HG02973 (cell line): ENCODE results near the gene FOXRED1.
"Not testable (repeated sequence)": the region's sequence is repeated elsewhere in the genome, so short reads cannot be mapped to it uniquely, and the experiment has no call there.

Experiments used
- ATAC-seq: cut with Tn5 transposase; IDR thresholded peaks from one replicate; pipeline ENCODE4 v1.9.1; 2021; ENCODE audit warnings: moderate library complexity; ENCODE audit not compliant: unreplicated experiment

Gene FOXRED1

DNA sequence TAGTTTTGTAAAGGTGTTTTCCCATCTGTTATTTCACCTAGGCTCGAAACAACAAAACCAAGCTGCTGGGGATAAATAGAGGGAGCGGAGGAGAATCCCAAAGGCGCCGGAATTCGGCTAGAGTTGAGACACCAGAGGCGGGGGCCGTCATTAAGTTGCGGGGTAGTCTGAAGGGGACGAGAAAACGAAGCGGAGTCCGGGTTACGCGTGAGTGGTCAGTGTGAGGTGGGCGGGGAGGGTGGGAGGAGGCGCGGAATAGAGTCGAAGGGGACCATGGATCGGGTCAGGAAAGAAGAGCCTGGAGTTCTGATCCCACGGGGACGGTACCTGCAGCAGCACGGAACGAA lies 620 bp upstream of the FOXRED1 start:
- ATAC-seq: no peak

DNA sequence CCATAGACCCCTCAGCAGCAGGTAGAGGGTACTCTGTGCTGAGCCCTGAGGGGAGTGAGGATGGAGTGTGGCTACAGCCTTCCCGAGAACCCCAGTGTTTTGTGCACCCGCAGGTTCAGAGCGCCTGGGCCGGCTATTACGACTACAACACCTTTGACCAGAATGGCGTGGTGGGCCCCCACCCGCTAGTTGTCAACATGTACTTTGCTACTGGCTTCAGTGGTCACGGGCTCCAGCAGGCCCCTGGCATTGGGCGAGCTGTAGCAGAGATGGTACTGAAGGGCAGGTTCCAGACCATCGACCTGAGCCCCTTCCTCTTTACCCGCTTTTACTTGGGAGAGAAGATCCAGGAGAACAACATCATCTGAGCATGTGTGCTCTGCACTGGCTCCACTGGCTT lies 8.4 kb downstream of the FOXRED1 start:
- ATAC-seq: no peak

DNA sequence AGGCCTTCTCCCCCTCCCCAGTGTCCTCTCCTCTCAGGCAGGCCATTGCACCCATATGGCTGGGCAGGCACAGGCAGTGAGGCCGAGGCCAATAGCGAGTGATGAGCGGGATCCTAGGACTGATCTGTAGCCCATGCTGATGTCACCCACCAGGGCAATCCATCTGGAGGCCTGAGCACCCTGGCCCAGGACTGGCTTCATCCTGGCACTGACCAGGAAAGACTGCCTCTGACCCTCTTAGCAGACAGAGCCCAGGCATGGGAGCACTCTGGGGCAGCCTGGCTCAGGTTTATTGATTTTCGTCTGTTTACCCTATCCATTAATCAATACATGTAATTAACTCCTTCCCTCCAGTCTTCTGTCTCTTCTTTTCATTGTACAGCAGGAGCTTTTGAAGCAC lies 8.8 kb downstream of the FOXRED1 start:
- no peak for ATAC-seq

DNA sequence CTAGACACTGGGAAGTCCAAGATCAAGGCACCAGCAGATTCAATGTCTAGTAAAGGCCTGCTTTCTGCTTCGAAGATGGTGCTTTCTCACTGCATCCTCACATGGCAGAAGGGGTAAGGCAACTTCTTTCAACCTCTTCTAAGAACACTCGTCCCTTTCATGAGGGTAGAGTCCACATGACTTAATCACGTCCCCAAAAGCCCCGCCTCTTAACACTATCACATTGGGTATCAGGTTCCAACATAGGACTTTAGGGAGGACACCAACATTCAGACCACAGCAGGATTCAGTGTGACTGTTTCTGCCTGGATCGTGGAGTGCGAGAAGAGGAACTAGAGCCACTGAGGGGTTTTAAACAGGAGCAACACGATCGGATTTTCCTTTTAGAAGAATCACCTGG lies 10.2 kb downstream of the FOXRED1 start:
- no peak for ATAC-seq

DNA sequence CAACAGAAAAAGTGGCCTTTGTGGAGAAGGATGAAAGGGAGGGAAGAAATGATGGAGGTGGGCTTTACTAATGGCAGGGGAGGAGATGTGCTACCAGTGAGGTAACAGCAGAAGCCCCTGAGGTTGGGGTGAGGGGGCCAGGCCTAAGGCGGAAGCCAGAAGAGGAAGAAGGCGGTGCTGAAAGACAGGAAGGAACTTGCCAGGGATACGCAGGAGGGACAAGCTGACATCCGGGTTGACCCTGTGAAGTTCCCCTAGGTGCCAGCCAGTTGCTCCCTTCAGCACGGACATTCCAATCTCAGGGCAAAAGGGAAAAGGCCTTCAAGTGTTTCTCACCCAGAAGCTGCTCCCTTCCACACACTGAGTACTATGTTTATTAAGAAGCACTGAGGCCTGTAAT lies 11.6 kb downstream of the FOXRED1 start:
- ATAC-seq: no peak

DNA sequence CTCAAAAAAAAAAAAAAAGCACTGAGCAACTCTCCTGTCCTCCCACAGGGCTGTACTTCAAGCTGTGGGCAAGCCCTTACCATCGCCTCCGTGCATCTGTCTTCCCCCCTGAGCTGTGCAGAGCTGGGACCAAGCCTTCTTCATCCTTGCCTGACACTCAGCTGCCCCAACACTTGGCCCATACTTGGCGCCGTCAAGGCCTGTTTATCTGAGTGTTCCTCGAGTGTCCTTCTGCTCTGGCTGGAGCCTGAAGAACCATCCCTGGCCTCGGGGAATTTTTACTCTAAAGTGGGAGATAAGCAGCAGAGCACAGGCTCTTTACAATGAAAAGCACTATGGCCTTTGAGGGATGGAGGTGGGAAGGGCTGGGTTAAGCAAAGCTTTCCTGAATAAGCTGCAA lies 12.3 kb downstream of the FOXRED1 start:
- no peak for ATAC-seq

DNA sequence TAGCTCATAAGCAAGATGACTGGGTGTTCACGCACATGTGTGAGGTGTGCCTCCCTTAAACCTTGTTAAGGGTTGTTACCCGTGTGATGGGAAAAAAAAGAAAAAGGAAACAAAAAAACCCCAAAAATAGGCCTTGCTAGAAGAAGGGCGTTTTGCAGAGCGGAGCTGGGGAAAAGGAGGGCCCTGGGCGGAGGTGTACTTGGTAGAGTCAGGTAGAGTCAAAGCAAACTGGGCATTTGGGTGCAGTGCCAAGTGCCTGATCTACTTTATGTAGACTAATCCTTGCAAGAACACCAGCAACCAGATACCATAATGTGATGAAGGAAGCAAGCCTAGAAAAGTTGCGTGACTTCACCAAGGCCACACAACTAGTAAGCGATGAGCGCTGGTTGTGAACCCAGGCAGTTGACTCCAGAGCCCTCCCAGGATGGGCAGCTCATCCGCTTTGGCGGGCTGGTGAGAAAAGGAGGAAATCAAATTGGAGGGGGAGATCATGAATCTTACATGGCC lies 12.8 kb downstream of the FOXRED1 start:
- ATAC-seq: no peak

DNA sequence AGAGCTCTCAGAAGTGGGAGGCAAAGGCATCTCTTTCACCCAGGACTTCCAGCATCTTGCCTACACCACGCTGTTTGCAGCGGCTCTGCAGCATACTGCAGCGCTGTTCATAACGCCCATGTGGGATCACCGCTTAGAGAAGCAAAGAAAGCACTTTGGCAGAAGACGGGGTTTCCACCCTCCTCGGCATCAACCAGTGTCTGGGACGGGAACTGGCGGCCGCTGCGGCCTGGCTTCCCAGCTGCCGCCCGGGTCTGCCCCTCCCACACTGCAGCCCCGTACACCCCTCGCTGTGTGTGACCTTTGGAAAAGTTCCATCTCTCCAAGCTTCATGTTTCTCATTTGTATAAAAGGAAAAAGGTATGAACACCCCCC lies 13.4 kb downstream of the FOXRED1 start:
- no peak for ATAC-seq

DNA sequence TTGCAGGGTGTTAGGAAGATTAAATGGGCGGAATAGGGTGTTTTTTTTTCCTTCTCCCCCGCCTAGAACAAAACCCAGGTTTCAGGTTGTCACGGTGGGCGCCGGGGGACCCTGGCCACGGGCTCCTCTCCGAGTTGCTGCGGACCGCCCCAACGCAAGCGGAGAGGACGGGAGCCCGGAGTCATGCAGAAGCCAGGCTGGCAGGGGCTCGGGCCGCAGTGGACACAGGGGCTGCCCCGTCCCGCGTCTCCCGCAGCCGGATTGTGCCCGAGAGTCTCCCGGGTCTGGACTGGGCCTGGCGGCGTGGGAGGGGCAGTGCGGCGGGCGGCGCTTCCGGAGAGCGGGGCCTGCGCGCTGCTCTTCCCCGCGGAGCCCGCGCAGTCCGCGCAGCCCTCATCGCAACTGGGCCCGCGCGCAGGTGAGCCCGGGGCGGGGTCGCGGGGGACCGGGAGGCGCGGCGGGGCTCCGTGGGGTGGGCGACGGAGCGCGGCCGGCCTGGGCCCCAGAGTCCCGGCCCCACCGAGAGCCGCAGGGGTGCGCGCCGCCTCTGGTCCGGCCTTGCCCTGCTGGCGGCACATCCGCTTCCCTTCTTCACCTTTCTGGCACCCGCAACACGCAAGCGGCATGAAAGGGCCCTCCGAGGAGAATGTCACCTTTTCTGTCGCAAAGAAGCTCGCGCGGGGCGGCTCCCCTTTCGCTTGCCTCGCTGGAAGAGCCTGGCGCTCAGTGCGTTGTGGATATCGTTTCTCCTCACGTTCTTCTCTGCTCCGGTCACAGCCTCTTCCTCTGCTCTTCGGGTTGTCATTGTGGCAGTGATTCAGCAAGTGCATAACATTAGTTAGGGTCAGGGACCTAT lies 14.0 kb downstream of the FOXRED1 start, which contains the start of gene TIRAP:
TIRAP (plus strand) TSS at position 358 of the 856 bp plus-strand sequence. CDS start 7,802 bp downstream, outside the sequence.
- ATAC-seq: peak; percentile 44

DNA sequence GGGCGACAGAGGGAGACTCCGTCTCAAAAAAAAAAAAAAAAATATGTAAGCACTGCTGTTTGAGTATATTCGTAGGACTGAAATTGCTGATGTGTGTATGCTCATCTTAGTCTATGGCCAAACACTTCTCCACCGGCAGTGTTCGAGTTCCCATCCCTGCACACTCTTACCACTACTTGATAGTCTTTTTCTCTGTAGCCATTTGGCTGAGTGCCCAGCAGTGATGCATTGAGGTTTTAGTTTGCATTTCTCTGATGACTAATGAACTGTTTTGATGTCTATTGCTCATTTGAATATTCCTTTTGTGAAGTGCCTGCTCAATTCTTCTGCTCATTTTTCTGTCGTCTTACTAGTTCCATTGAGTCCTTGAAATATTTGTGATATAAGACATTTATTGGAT lies 15.9 kb downstream of the FOXRED1 start:
- peak; percentile 45 for ATAC-seq

DNA sequence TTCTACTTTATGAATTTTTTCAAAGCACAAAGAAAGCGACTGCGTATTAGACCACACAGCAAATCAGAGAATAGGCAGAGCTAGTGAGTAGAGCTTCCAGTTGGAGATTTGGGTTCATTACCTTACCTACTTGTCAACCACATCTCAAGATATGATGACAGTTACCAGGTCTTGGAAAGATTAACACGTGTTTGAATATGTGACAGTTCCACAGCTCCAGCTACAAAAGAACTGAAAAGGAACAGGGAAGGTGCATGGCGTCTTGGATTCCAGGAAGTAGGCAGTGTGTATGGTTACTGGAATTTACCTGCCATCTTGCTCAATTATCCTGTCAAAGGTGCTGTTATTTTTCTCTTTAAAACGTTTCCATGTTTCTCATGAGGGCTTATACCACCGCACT lies 19.3 kb downstream of the FOXRED1 start:
- ATAC-seq: no peak

DNA sequence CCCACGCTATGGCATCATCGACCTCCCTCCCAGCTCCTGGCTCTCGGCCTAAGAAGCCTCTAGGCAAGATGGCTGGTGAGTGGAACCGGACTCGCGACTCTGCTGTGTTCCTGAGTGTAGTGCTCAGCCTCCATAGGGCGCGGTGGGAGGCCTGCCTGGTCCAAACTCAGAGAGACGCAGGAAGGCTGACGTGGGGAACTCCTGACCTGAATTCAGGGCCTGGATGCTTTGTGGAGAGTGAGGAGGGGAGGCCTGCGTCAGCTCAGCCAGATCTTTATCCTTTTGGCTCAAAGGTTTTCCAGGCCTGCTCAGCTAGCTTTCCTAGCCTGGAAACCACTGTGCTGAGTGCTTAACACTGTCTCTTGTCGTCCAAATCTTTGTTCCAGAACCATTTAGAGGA lies 21.9 kb downstream of the FOXRED1 start:
- no peak for ATAC-seq

DNA sequence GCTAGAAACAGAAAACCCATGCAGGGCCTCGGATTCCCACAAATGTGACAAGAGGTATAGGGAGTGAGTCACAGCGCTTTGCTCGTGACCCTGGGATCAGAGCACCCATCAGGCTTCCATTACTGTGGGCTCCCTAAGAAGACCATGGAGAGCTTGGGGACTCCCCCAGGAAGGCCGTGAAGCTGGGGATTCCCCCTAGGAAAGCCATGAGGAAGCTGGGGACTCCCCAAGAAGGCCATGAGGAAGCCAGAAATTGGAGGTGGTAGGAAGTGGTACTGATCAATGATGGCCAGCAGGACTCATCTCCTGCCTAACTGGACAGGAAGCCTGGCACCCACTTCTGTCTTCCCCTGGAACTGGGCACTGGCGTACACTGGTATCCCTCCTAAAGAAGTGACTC lies 24.8 kb downstream of the FOXRED1 start:
- ATAC-seq: no peak

DNA sequence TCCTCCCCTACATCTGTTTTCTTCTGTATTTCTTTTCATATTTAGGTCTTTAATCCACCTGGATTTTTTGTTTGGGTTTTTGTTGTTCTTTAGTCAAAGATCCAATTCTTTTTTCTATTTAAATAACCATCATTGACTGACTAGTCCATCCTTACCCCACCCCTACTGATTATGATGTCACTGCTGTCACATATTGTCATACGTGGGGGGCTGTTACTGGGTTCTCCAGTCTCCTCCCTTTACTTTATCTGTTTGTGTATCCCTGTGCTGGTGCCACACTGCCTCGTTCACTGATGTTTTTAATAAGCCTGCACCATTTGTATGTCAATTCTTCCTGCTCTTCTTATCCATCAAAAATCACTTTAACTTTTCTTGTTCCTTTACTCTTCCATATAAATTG lies 28.1 kb downstream of the FOXRED1 start:
- ATAC-seq: no peak

DNA sequence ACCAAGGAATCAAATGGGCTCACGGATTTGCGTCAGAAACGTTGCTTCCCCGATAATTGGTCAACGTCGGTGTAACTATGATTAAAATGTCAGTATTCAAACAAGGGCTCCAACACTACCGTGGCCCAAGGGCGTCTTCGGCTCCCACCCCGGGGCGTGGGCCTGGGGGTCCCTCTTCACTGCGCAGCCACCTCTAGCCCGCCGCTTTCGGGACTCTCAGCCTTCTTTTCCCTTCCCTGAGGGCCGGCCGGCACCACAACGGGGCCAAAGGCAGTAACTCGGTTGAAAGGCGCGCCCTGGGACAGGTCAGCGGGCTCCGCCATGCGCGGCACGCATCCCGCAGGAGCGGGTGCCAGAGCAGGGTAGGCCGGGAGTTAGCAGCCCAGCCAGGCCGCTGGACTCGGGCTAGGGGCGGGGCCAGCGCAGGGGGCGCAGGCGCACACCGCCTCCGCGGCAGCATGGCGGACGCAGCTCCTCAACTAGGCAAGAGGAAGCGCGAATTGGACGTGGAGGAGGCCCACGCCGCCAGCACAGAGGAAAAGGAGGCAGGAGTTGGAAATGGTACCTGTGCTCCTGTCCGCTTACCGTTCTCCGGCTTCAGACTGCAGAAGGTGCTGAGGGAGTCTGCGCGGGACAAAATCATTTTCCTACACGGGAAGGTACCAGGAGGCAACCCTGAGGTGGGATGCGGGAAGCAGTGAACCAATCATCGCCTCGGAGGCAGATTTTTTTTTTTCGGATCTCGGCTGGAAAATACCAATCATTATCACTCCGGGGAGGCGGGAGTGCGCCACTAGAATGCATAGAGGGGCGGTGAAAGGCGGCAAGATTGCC lies 34.9 kb downstream of the FOXRED1 start, which contains the start of gene DCPS:
DCPS (plus strand) TSS at position 438 of the 834 bp plus-strand sequence; CDS start at position 459, 21 bp downstream.
- peak; percentile 86 for ATAC-seq

DNA sequence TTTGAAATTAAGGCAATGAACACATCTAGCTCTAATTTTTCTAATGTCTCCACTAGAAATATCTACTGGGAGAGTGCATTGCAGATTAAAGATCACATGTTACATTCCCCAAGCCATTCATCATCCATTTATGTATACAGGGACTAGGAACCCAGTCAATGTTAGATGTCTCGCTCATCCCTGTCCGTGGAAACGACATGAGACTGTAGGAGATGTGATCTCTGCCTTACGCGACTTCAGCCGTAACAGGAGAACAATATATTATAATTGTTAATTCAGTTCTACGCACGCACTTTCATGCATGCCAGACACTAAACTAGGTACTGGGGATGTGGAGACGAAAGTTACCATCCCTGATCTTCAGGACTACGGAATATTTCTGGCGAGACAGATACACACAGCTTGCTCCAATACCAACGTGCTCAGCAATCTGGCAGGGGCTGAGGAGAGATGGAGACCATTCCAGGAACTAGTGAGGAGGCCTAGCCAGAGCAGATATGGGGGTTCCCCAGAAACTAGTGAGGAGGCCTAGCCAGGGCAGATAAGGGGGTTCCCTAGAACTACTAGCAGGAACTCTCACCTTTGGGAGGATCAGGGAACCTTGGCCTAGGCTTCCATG lies 35.6 kb downstream of the FOXRED1 start:
- ATAC-seq: no peak

DNA sequence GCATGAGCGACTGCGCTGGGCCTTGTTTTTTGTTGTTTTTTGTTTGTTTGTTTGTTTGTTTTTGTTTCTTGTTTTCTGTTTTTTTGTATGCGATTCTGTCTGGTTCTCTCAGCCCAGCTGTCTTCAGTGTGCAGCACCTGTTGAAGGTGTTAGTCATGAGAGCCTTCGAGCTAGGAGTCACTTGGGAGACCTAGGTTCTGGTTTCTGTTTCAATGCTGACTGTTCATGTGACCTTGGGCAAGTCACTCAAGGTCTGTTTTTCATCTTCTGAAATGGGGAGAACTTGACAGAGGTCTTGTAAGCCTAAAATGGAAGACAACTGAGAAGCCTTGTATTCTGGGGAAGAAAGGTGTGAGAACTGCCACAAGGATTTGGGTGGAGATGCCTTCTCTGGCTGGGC lies 36.7 kb downstream of the FOXRED1 start:
- ATAC-seq: peak; percentile 68

DNA sequence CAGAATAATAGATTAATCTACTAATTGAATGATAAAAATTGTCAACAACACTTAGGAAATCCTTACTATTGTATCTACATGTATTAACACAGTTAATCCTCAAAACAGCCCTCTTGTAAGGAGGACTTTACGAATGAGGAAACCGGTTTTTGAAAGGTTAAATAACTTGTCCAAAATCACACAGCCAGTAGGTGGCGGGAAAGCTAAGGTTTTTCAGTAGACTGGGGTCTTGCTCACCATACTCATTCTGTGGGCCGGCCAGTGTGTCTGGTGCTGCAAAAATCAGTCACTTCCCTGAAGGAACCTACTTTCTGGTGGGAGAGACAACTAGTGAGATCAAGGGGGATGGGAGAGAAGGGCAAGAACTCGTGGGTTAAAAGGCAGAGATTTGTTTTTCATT lies 38.8 kb downstream of the FOXRED1 start:
- ATAC-seq: no peak

DNA sequence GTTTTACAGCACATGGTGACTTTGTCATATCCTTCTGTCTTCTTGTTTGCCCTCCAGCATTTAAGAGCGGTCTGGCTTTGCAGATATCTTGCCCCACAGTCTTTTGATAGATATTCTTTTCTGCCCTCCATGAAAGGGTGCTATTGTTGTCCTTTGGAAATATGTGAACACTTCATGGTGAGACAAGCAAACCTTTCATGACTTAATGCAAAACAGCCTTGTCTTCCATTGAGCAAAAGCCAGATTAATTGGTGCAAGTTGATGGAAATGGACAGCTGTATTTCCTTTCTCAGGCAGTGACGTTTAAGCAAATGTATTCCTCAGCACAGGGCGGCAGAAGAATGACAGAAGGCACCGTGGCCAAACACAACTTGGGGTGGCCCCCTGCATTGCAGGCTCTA lies 39.3 kb downstream of the FOXRED1 start:
- ATAC-seq: no peak

DNA sequence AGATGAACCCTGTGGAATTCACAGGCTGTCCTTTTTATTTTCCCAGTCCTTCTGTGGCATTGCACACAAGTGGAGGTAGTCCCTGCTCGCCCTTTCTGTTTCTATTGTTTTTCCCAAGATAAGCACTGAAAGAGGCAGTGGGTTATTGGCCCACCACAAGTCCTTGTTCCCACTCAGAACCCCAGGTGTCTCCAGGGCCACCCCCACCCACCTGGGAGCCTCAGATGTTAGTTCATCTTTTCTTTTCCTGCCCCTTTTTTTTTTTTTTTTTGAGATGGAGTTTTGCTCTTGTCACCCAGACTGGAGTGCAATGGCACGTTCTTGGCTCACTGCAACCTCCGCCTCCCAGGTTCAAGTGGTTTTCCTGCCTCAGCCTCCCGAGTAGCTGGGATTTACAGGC lies 39.8 kb downstream of the FOXRED1 start:
- not testable (repeated sequence) for ATAC-seq

DNA sequence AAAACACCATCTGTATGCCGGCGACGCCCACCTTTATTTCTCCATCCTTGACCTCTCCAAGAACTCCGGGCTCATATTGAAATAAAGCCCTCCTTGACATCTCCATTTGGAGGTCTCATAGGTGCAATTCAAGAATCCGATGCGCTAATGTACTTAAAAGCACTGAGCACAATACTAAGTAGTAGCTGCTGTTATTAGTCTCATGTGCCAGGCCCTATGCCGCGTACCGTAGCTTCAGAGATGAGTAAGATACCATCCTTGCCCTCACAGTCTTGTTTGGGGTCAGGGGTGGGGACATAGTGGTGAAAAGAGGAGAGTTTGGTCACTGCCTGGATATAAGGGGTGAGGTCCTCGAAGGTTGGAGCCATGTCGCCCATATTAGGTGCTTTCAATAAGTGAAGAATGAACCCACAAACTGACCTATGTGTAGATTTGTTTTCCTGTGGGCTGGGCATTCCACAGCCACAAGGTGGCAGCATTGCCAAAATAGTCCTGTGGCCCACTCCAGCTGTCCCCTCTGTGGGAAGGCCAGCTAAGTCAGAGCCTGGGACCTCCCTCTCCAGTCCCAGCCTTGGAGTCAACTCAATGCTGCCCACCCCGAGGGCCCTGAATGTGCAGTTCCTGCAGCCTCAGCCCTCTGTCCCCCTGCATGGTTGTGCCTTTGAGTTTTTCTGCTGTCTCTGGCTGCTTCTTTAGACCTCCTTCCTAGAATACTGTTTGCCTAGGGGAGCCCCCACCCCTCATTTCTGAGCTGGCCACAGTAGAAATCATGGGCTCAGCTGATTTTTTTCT lies 41.4 kb downstream of the FOXRED1 start:
- peak; percentile 36 for ATAC-seq
